SK-N-SH treated with all-trans-retinoic acid at 6 μM for 48 hours (cell line): Measurements from ENCODE around the gene TMOD3.

ENCODE experiments used
- ATAC-seq: fragments of 200-7000 bp; cut with Tn5 transposase; 3 replicates; pipeline ENCODE4 v1.9.1; 2020; ENCODE audit warnings: mild to moderate bottlenecking, moderate library complexity
- ARNTL ChIP-seq: fragments of 450-650 bp; formaldehyde crosslinking; IDR thresholded peaks from 2 replicates; pipeline ENCODE4 v1.5.0; 2020; ENCODE audit warnings: low read depth, mild to moderate bottlenecking, moderate library complexity, borderline replicate concordance
- BACH2 ChIP-seq: fragments of 250-450 bp; sonication (Bioruptor Pico); IDR thresholded peaks from 2 replicates; pipeline ENCODE4 v1.9.0; 2021; ENCODE audit warnings: mild to moderate bottlenecking, borderline replicate concordance
- CSDC2 ChIP-seq: fragments of 250-450 bp; sonication (Bioruptor Pico); IDR thresholded peaks from 2 replicates; pipeline ENCODE4 v1.5.0; 2020; ENCODE audit warnings: mild to moderate bottlenecking, moderate library complexity
- ESRRG ChIP-seq: fragments of 250-450 bp; sonication (Bioruptor Pico); IDR thresholded peaks from 2 replicates; pipeline ENCODE4 v1.6.1; 2021; ENCODE audit warnings: mild to moderate bottlenecking
- ISL1 ChIP-seq: fragments of 250-450 bp; sonication (Bioruptor Pico); IDR thresholded peaks from 2 replicates; pipeline ENCODE4 v2.1.2; 2022; ENCODE audit warnings: mild to moderate bottlenecking, moderate library complexity
- OSR1 ChIP-seq: fragments of 250-450 bp; sonication (Bioruptor Pico); IDR thresholded peaks from 2 replicates; pipeline ENCODE4 v1.8.0; 2022; ENCODE audit warnings: moderate library complexity, mild to moderate bottlenecking, inconsistent platforms
- PATZ1 ChIP-seq: fragments of 250-450 bp; sonication (Bioruptor Pico); IDR thresholded peaks from 2 replicates; pipeline ENCODE4 v1.8.0; 2020; ENCODE audit warnings: mild to moderate bottlenecking, moderate library complexity, borderline replicate concordance
- PPARA ChIP-seq: fragments of 250-450 bp; sonication (Bioruptor Pico); IDR thresholded peaks from 2 replicates; pipeline ENCODE4 v1.5.0; 2020; ENCODE audit warnings: mild to moderate bottlenecking, borderline replicate concordance
- RARB ChIP-seq: fragments of 250-450 bp; sonication (Bioruptor Pico); IDR thresholded peaks from 2 replicates; pipeline ENCODE4 v1.8.0; 2021; ENCODE audit warnings: mild to moderate bottlenecking, moderate library complexity
- SNAI2 ChIP-seq: fragments of 250-450 bp; sonication (Bioruptor Pico); IDR thresholded peaks from 2 replicates; pipeline ENCODE4 v1.5.0; 2020; ENCODE audit warnings: mild to moderate bottlenecking, moderate library complexity
- TOX ChIP-seq: fragments of 250-450 bp; sonication (Bioruptor Pico); IDR thresholded peaks from 2 replicates; pipeline ENCODE4 v1.8.0; 2021; ENCODE audit warnings: mild to moderate bottlenecking, moderate library complexity, borderline replicate concordance
- ZFP3 ChIP-seq: fragments of 250-450 bp; sonication (Bioruptor Pico); IDR thresholded peaks from 2 replicates; pipeline ENCODE4 v1.5.0; 2020; ENCODE audit warnings: mild to moderate bottlenecking, moderate library complexity
- ZFP30 ChIP-seq: fragments of 450-650 bp; formaldehyde crosslinking; IDR thresholded peaks from 2 replicates; pipeline ENCODE4 v1.5.0; 2022; ENCODE audit warnings: mild to moderate bottlenecking, moderate library complexity
- ZNF565 ChIP-seq: fragments of 450-650 bp; formaldehyde crosslinking; conservative IDR thresholded peaks from 2 replicates; pipeline ENCODE4 v1.5.0; 2020; ENCODE audit warnings: low read depth, mild to moderate bottlenecking, moderate library complexity
- ZNF70 ChIP-seq: fragments of 450-650 bp; formaldehyde crosslinking; IDR thresholded peaks from 2 replicates; pipeline ENCODE4 v1.5.0; 2020; ENCODE audit warnings: mild to moderate bottlenecking, moderate library complexity
- ZNF8 ChIP-seq: fragments of 450-650 bp; formaldehyde crosslinking; IDR thresholded peaks from 2 replicates; pipeline ENCODE4 v1.5.0; 2020; ENCODE audit warnings: mild to moderate bottlenecking, moderate library complexity
- TF ChIP-seq, protein P1 (sequence below): fragments of 250-450 bp; sonication (Bioruptor Pico); IDR thresholded peaks from 2 replicates; pipeline ENCODE4 v1.5.0; 2020; ENCODE audit warnings: mild to moderate bottlenecking, moderate library complexity
- TF ChIP-seq, protein P2 (sequence below): fragments of 250-450 bp; sonication (Bioruptor Pico); IDR thresholded peaks from 2 replicates; pipeline ENCODE4 v1.5.1; 2020; ENCODE audit warnings: low read depth, mild to moderate bottlenecking, moderate library complexity
- TF ChIP-seq, protein P3 (sequence below): fragments of 250-450 bp; sonication (Bioruptor Pico); IDR thresholded peaks from 2 replicates; pipeline ENCODE4 v1.8.0; 2021; ENCODE audit warnings: low read depth, mild to moderate bottlenecking, moderate library complexity, borderline replicate concordance

The TMOD3 gene

DNA sequence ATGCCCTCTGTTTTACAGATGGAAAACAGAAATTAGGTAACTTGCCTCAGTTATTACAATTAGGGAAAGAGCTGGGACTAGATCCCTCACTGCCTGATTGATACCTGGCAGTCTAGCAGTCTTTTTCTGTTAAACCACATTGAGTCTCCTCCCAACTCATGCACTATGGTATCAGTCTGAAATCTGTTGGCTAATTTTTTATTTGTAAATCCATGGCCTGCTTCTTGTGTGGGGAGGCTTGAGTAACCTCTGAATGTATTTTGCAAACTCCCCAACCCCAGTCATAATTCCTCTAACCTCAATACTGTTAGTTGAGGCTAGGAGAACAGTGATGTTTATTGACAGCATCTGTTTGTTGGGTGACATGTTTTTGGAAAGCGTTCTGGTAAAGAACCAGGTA, 35.9 kb downstream of the TMOD3 start:
- no peak for ATAC-seq
- TF ChIP-seq, protein P1, sequence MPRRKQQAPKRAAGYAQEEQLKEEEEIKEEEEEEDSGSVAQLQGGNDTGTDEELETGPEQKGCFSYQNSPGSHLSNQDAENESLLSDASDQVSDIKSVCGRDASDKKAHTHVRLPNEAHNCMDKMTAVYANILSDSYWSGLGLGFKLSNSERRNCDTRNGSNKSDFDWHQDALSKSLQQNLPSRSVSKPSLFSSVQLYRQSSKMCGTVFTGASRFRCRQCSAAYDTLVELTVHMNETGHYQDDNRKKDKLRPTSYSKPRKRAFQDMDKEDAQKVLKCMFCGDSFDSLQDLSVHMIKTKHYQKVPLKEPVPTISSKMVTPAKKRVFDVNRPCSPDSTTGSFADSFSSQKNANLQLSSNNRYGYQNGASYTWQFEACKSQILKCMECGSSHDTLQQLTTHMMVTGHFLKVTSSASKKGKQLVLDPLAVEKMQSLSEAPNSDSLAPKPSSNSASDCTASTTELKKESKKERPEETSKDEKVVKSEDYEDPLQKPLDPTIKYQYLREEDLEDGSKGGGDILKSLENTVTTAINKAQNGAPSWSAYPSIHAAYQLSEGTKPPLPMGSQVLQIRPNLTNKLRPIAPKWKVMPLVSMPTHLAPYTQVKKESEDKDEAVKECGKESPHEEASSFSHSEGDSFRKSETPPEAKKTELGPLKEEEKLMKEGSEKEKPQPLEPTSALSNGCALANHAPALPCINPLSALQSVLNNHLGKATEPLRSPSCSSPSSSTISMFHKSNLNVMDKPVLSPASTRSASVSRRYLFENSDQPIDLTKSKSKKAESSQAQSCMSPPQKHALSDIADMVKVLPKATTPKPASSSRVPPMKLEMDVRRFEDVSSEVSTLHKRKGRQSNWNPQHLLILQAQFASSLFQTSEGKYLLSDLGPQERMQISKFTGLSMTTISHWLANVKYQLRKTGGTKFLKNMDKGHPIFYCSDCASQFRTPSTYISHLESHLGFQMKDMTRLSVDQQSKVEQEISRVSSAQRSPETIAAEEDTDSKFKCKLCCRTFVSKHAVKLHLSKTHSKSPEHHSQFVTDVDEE (CRISPR knock-in tag) = no peak
- no peak for TF ChIP-seq ESRRG (CRISPR knock-in tag)

GRCh38 chr15:51866161-51866560, 36.7 kb downstream of the TMOD3 start:
- ATAC-seq = no peak
- TF ChIP-seq ZNF70 (CRISPR knock-in tag) (no peak), ZFP3 (CRISPR knock-in tag) (no peak), ZNF565 (CRISPR knock-in tag) (no peak), SNAI2 (no peak), ARNTL (CRISPR knock-in tag) (no peak), CSDC2 (no peak), OSR1 (CRISPR knock-in tag) (no peak)
- TF ChIP-seq, protein P1 (CRISPR knock-in tag) = no peak

- no peak for TF ChIP-seq SNAI2
- TF ChIP-seq ZNF8 (CRISPR knock-in tag) = no peak
- no peak for TF ChIP-seq ZFP30
- TF ChIP-seq PPARA (CRISPR knock-in tag) = no peak
- TF ChIP-seq PATZ1 (CRISPR knock-in tag) = no peak
- TF ChIP-seq TOX = no peak
- TF ChIP-seq, protein P2, sequence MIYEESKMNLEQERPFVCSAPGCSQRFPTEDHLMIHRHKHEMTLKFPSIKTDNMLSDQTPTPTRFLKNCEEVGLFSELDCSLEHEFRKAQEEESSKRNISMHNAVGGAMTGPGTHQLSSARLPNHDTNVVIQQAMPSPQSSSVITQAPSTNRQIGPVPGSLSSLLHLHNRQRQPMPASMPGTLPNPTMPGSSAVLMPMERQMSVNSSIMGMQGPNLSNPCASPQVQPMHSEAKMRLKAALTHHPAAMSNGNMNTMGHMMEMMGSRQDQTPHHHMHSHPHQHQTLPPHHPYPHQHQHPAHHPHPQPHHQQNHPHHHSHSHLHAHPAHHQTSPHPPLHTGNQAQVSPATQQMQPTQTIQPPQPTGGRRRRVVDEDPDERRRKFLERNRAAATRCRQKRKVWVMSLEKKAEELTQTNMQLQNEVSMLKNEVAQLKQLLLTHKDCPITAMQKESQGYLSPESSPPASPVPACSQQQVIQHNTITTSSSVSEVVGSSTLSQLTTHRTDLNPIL (CRISPR knock-in tag) = no peak
- TF ChIP-seq ZNF70 (CRISPR knock-in tag) = no peak
- TF ChIP-seq ISL1 = no peak
- no peak for TF ChIP-seq ARNTL (CRISPR knock-in tag)
- no peak for TF ChIP-seq ESRRG (CRISPR knock-in tag)
- TF ChIP-seq BACH2 (CRISPR knock-in tag) = no peak
- no peak for TF ChIP-seq CSDC2
- no peak for ATAC-seq
These were observed 37.3 kb downstream of the TMOD3 start for GRCh38 chr15:51866751-51867150.

DNA sequence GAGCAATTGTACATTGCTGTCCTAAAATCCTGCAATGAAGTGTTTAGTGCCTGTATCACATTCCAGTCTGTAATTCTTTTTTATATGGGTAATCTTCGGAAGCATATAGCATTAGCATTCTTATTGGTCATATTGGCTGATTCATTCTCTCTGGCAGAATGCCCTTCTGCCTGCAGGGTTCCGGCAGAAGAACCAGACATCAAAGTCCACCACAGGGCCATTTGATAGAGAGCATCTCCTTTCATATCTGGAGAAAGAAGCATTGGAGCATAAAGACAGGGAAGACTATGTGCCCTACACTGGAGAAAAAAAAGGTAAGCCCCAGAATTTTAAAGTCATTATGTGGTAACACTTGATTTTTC, 39.6 kb downstream of the TMOD3 start:
- peak; percentile 92 for ATAC-seq
- TF ChIP-seq, protein P1 (CRISPR knock-in tag) = peak; percentile 19; the same call in 1 of the 2 replicates
- TF ChIP-seq ESRRG (CRISPR knock-in tag) (no peak), BACH2 (CRISPR knock-in tag) (no peak), ZNF70 (CRISPR knock-in tag) (no peak), TOX (no peak), RARB (CRISPR knock-in tag) (no peak), ISL1 (peak; percentile 46), ZNF565 (CRISPR knock-in tag) (no peak)
- TF ChIP-seq, protein P2 (CRISPR knock-in tag) = no peak
- TF ChIP-seq, protein P3, sequence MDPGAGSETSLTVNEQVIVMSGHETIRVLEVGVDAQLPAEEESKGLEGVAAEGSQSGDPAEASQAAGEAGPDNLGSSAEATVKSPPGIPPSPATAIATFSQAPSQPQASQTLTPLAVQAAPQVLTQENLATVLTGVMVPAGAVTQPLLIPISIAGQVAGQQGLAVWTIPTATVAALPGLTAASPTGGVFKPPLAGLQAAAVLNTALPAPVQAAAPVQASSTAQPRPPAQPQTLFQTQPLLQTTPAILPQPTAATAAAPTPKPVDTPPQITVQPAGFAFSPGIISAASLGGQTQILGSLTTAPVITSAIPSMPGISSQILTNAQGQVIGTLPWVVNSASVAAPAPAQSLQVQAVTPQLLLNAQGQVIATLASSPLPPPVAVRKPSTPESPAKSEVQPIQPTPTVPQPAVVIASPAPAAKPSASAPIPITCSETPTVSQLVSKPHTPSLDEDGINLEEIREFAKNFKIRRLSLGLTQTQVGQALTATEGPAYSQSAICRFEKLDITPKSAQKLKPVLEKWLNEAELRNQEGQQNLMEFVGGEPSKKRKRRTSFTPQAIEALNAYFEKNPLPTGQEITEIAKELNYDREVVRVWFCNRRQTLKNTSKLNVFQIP (CRISPR knock-in tag) = no peak
